Gastroesophageal sphincter (tissue), 4 donors: ENCODE measurements around the gene CYLD. TPM values are rescaled to one million over a fixed set of nuclear protein-coding genes. Genes with fewer than 3 reads are reported as not detected.

Experiments used
- ATAC-seq: fragments of 150-250 bp; one replicate; pipeline ENCODE4 v1.9.1; 2016; ENCODE audit warnings: mild to moderate bottlenecking, moderate library complexity
- H3K27ac ChIP-seq, 4 donors: fragments of 200-600 bp; sonication (generic) in 3 of 4; 1 replicate in 3 of 4; 2 replicates in 1 of 4; pipeline ENCODE4 v1.5.1; 2016 to 2019
- H3K27me3 ChIP-seq: fragments of 200-600 bp; sonication (generic); one replicate; pipeline ENCODE4 v1.5.1; 2019
- H3K36me3 ChIP-seq, 2 donors: fragments of 200-600 bp; sonication (generic); one replicate each; pipeline ENCODE4 v1.5.1; 2019; ENCODE audit warnings: control low read depth in 1 of 2
- H3K4me1 ChIP-seq, 3 donors: fragments of 200-600 bp; sonication (generic); 1 replicate in 2 of 3; 2 replicates in 1 of 3; pipeline ENCODE4 v1.5.1; 2016 to 2019; ENCODE audit warnings: control low read depth in 2 of 3
- H3K4me3 ChIP-seq, 2 donors: fragments of 200-600 bp; sonication (generic); one replicate each; pipeline ENCODE4 v1.5.1; 2019; ENCODE audit warnings: mild to moderate bottlenecking in 1 of 2, moderate library complexity in 1 of 2
- H3K9me3 ChIP-seq, 3 donors: fragments of 200-600 bp; sonication (generic); one replicate each; pipeline ENCODE4 v1.5.1; 2017 to 2019; ENCODE audit warnings: control low read depth in 2 of 3
- CTCF ChIP-seq, 4 experiments: fragments of 200-600 bp in 2 of 4; fragments of 450-650 bp in 2 of 4; sonication (generic) in 1 of 4; IDR thresholded peaks; one replicate each; pipeline ENCODE4 v1.5.1; 2017 to 2019; ENCODE audit warnings: antibody characterized with exemption in 4 of 4, mild to moderate bottlenecking in 2 of 4, moderate library complexity in 2 of 4
- EP300 ChIP-seq: sonication (generic); formaldehyde crosslinking; IDR thresholded peaks from one replicate; pipeline ENCODE4 v1.6.1; 2017; ENCODE audit warnings: antibody characterized with exemption, mild to moderate bottlenecking
- POLR2A ChIP-seq, 2 donors: fragments of 450-650 bp; IDR thresholded peaks; one replicate each; pipeline ENCODE4 v1.6.1; 2017; ENCODE audit warnings: antibody characterized with exemption in 2 of 2, mild to moderate bottlenecking in 2 of 2, moderate library complexity in 1 of 2
- POLR2AphosphoS5 ChIP-seq: sonication (generic); formaldehyde crosslinking; IDR thresholded peaks from one replicate; pipeline ENCODE4 v1.6.1; 2017; ENCODE audit warnings: antibody characterized with exemption
- WGBS, 2 donors: methylation state at CpG; one replicate each; pipeline ENCODE4 v1.1.5; 2018; ENCODE audit warnings: low coverage in 1 of 2; 5-methylcytosine and 5-hydroxymethylcytosine counted together
- total RNA-seq, 4 donors: library from RNA; depleted of rRNA; stranded (reverse); fragments of >200 nt; gene quantifications; one replicate each; pipeline ENCODE4 v1.1.0, GENCODE V29; 2016

Gene CYLD
- total RNA-seq, 4 donors from 2014 or later = 39.2 to 82.5 (median 53.2) TPM

- TF ChIP-seq POLR2A (IDR thresholded peaks at IDR 0.05) (no peak), EP300 (no peak), CTCF (IDR thresholded peaks at IDR 0.05) (no peak), POLR2AphosphoS5 (no peak)
- Histone ChIP-seq H3K4me3 (no peak overlapping the region), H3K27me3 (no peaks in the 10 kb centered on the region), H3K36me3 (no peaks in the 10 kb centered on the region), H3K4me1 (no peaks in the 10 kb centered on the region), H3K9me3 (no peaks in the 10 kb centered on the region), H3K27ac (no peak overlapping the region)
- no peak for ATAC-seq
- WGBS, 2 donors = 59 to 88% methylated on average over 2 to 7 of the region's 11 CpGs
Observed at GRCh38 chr16:50816901-50817555, 75.1 kb downstream of the CYLD start.

GRCh38 chr16:50818380-50818779 lies 76.5 kb downstream of the CYLD start:
- no peak for TF ChIP-seq EP300
- TF ChIP-seq CTCF (IDR thresholded peaks at IDR 0.05) = no peak
- TF ChIP-seq POLR2AphosphoS5 = no peak
- no peak for TF ChIP-seq POLR2A (IDR thresholded peaks at IDR 0.05)
- H3K4me1 ChIP-seq = no peaks in the 10 kb centered on the region
- no peak for ATAC-seq
- H3K9me3 ChIP-seq = no peaks in the 10 kb centered on the region
- no peak overlapping the region for H3K27ac ChIP-seq
- H3K4me3 ChIP-seq = no peak overlapping the region
- H3K27me3 ChIP-seq = no peaks in the 10 kb centered on the region
- WGBS, 2 donors = 85 to 93% methylated on average over 3 to 7 of the region's 8 CpGs
- no peaks in the 10 kb centered on the region for H3K36me3 ChIP-seq

- Histone ChIP-seq H3K4me1 (no peaks in the 10 kb centered on the region), H3K4me3 (no peak overlapping the region), H3K27me3 (no peaks in the 10 kb centered on the region), H3K9me3 (no peaks in the 10 kb centered on the region), H3K36me3 (no peaks in the 10 kb centered on the region), H3K27ac (no peak overlapping the region)
- no peak for ATAC-seq
- TF ChIP-seq POLR2AphosphoS5 (no peak), EP300 (no peak), POLR2A (IDR thresholded peaks at IDR 0.05) (no peak), CTCF (IDR thresholded peaks at IDR 0.05) (no peak)
- 88 to 95% methylated on average over 4 to 5 of the region's 6 CpGs for WGBS, 2 donors
Observed at GRCh38 chr16:50819706-50820105, 77.8 kb downstream of the CYLD start.

DNA sequence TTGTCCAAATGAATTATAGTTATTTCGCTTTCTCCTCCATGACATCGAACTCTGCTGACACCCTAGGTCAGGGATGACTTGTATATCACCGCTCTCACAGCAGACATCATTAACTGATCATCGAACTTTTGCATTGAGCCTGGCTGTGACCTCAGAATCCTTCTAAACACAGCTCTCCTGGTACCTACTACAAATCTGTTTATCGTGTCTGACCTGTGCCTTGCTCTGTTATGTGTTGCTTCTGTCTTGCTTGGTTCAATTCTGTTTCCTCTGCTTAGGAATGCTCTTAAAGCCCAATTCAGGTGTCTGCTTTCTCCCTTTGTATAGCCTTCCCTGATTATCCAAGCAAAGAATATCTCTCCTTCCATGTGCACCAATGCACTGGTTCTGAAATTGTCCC lies 78.3 kb downstream of the CYLD start:
- Histone ChIP-seq H3K4me3 (no peak overlapping the region), H3K36me3 (no peaks in the 10 kb centered on the region), H3K9me3 (no peaks in the 10 kb centered on the region), H3K27me3 (no peaks in the 10 kb centered on the region), H3K27ac (no peak overlapping the region), H3K4me1 (no peaks in the 10 kb centered on the region)
- no peak for TF ChIP-seq EP300
- 86 to 87% methylated on average over 4 to 5 of the region's 5 CpGs for WGBS, 2 donors
- ATAC-seq = no peak

DNA sequence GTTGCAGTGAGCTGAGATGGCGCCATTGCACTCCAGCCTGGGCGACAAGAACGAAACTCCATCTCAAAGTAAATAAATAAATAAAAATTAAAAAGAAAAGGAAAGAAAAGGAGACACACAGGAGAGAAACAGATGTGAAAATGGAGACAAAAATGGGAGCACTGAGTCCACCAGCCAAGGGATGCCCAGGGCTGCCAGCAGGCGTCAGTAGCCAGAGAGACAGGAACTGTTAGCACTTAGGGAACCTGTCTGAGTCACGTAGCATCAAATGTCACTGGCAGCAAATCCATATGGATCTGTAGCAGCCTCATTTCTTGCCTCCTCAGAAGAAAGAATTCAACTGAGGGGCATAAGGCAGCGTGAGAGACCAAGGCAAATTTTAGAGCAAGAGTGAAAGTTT lies 79.7 kb downstream of the CYLD start:
- no peak for ATAC-seq
- no peak overlapping the region for H3K27ac ChIP-seq
- no peaks in the 10 kb centered on the region for H3K9me3 ChIP-seq
- no peak for TF ChIP-seq EP300
- H3K4me3 ChIP-seq = no peak overlapping the region
- no peaks in the 10 kb centered on the region for H3K4me1 ChIP-seq
- WGBS, 2 donors = 54 to 70% methylated on average over 2 to 6 of the region's 6 CpGs
- no peaks in the 10 kb centered on the region for H3K27me3 ChIP-seq
- no peaks in the 10 kb centered on the region for H3K36me3 ChIP-seq

DNA sequence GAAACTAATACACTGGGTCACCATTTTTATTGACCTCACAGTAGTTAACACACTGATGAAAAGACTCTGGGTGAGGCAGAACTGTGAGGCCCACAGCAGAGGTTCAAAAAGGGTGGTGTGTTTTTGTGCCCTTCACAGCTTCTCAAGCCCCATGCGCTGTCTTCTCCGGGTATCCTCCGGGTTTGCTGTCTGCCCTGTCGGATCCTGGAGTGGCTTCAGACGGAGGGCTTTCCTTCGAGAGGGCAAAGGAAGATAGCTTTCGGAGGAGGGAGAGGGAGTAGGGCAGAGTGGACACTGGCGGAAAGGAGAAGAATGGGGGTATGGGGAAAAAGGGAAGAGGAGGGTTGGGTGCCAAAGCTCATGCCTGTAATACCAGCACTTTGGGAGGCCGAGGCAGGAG lies 80.8 kb downstream of the CYLD start:
- Histone ChIP-seq H3K4me1 (no peaks in the 10 kb centered on the region), H3K4me3 (no peak overlapping the region), H3K27me3 (no peaks in the 10 kb centered on the region), H3K36me3 (no peaks in the 10 kb centered on the region), H3K9me3 (no peaks in the 10 kb centered on the region), H3K27ac (no peak overlapping the region)
- no peak for ATAC-seq
- TF ChIP-seq POLR2AphosphoS5 = no peak
- no peak for TF ChIP-seq EP300
- no peak for TF ChIP-seq POLR2A (IDR thresholded peaks at IDR 0.05)
- no peak for TF ChIP-seq CTCF (IDR thresholded peaks at IDR 0.05)
- 55 to 83% methylated on average over 1 to 3 of the region's 9 CpGs for WGBS, 2 donors
